Superior temporal gyrus (tissue), 1 donor: ENCODE data around the gene SELENOM.
"Not testable (repeated sequence)": the region's sequence is repeated elsewhere in the genome, so short reads cannot be mapped to it uniquely, and the experiment has no call there.

Source experiments
- DNase-seq: peaks from one replicate; pipeline ENCODE4 v3.0.0-alpha.2; 2016; ENCODE audit errors: extremely low spot score

Gene SELENOM

GRCh38 chr22:31106001-31106571 lies 1.3 kb downstream of the SELENOM start:
- DNase-seq = no peak

GRCh38 chr22:31105282-31105929 lies 2.0 kb downstream of the SELENOM start:
- DNase-seq = no peak

DNA sequence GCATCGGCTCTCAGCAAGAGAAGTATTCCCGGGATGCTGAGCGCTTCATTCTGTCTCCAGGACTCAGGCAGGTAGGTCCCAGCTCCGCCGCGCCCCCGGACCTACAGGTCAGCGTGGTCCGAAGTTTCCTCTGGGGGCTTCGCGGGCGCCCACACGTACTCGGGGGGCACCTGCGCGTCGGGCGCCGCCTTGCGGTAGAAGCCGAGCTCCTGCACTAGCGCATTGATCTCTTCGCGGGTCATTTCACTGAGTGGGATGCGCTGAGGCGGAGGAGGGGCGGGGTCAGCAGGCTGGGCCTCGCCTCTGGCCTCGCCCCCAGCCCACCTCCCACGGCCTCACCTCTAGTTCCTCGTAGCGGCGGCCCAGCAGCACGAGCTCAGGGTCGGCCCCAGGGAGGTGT lies 2.5 kb downstream of the SELENOM start:
- no peak for DNase-seq

DNA sequence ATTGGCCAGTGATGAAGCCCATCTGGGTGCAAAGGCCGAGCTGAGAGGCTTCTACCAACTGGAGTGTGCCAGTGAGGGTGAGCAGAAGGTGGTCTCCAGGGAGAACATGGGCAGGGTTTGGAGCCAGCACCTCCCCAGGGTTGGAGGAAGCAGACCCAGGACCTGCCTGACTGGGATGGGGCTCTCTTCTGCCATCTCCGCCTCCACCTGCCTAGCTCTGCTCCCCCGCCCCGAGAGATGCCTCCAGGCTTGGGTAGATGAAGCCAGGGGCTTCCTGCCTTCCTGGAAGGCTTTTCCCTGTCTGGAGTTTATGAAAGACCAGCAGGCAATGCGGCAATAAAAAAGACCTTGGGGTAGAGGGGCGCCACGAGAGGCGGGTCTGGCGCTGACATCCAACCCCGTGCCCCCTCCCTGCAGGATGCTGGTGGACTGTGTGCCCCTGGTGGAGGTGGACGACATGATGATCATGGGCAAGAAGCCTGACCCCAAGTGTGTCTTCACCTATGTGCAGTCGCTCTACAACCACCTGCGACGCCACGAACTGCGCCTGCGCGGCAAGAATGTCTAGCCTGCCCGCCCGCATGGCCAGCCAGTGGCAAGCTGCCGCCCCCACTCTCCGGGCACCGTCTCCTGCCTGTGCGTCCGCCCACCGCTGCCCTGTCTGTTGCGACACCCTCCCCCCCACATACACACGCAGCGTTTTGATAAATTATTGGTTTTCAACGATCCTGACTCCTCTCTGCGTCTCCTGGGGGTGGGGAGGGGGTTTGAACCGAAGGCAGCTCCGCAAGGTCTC lies 3.3 kb downstream of the SELENOM start:
- DNase-seq = no peak

DNA sequence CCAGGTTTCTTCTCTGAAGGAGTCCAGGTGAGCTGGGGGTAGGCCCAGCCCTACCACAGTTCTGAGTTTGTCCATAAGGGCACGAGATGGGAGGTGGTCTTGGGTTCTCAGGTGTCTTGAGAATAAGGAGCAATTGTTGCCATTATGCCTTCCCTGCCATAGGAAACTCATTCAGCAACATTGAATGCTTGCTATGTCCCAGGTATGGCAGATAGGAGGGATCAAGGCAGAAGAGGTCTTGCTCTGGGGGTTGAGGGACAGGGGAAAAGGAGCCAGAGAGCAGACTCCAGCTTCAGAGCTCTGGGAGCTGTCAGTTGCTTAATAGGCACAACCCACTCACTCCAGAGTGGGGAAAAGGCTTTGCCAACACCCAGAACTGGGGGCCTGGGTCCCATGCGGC lies 4.3 kb downstream of the SELENOM start:
- DNase-seq = no peak

DNA sequence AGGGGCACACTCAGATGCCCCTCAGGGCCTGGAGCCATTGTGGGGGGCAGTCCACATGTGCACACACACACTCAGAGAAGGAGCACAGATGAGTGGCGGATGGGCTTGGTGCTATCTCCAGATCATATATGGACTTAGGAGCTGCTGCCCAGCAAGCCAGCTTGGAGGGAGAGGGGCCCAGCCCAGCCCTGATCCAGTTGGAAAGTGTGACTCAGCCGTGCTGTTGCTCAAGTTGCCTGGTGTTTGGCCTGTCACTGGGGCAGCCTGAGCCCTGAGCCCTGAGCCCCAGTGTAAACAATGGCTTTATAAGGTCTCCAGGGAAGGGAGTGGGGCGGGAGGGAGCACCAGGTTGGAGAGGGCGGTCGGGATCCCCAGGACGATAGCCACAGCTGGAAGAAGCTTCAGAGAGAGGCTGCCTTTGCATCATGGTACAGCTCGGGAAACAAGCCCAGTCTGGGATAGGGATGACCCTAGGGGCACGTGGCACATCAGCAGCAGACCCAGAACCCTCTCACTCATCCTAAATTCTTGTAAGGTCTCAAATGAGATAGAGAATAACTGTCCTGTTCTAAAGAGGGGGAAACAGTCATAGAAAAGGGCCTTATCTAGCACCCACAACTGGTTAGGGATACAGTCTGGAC lies 4.8 kb downstream of the SELENOM start:
- DNase-seq = no peak

DNA sequence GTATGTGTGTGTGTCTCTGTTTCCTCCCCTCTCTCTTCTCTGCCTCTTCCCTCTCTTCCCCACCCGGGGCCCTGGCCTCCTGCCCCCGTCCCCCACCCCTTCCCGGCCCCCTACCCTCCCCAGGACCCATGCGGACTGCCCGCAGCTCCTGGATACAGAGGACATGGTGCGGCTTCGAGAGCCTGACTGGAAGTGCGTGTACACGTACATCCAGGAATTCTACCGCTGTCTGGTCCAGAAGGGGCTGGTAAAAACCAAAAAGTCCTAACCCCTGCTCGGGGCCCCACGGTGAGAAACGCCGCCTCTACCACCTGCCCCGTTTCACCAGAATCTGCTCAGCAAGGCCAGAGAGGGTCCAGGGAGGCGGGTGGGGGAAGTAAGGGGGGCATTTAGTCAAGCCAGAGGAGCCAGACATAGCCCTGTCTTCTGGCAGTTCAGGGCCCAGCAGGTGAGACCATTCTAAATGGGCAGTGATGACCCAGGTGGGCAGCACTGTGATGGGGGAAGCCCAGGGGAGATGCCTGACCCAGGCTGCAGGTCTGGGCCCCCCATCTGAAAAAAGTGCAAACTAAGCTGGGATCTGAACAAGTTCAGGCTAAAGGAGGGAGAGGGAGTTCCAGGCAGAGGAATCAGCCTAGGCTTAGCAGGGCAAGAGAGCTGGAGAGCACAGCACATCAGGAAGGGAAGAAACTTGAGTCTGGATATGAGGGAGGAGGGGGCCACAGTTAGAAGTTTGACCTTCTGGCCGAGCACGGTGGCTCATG lies 6.4 kb downstream of the SELENOM start:
- no peak for DNase-seq

GRCh38 chr22:31099841-31100761 lies 7.3 kb downstream of the SELENOM start:
- no peak for DNase-seq

DNA sequence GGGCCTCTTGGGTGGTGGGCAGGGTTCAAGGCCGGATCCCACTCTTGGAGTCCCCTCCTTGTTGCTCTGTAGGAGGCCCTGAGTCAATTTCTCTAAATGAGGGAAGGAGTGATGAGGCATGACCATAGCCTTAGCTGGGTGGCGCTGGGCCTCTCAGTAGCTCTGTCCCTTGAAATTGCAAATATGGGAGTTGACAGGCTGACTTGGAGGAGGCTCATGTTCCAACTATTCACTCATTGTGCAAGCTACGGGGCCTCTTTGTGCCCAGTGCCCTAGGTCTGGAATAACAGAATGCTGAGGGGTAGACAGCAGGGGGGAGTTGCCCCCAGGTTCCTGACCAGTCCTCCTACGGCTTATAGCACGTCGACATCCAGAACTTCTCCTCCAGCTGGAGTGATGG lies 8.0 kb downstream of the SELENOM start:
- no peak for DNase-seq

- DNase-seq = no peak
Measured at GRCh38 chr22:31098632-31099110, 8.7 kb downstream of the SELENOM start.

GRCh38 chr22:31097941-31098631 lies 9.3 kb downstream of the SELENOM start:
- DNase-seq = no peak

GRCh38 chr22:31097539-31097938 lies 9.8 kb downstream of the SELENOM start:
- DNase-seq = not testable (repeated sequence)

DNA sequence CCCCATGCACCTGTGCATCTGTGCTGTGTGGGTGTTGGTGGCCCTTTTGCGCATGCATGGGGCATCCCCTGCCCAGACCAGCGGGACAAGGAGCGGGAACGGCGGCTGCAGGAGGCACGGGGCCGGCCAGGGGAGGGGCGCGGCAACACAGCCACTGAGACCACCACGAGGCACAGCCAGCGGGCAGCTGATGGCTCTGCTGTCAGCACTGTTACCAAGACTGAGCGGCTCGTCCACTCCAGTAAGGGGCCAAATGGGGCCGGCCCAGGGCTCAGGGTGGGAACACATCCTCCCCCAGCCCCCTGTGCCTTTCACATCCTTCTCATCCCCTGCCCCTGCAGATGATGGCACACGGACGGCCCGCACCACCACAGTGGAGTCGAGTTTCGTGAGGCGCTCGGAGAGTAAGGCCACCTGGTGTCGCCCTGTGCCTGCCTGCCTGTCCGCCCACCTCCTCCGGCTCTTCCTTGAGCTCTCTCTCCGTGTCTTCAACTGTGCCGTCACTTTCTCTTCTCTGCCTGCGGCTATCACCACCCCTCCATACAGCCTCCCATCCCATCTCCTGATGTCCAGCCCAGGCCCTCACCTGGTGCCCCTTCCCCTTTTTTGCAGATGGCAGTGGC lies 10.6 kb downstream of the SELENOM start:
- DNase-seq = no peak

DNA sequence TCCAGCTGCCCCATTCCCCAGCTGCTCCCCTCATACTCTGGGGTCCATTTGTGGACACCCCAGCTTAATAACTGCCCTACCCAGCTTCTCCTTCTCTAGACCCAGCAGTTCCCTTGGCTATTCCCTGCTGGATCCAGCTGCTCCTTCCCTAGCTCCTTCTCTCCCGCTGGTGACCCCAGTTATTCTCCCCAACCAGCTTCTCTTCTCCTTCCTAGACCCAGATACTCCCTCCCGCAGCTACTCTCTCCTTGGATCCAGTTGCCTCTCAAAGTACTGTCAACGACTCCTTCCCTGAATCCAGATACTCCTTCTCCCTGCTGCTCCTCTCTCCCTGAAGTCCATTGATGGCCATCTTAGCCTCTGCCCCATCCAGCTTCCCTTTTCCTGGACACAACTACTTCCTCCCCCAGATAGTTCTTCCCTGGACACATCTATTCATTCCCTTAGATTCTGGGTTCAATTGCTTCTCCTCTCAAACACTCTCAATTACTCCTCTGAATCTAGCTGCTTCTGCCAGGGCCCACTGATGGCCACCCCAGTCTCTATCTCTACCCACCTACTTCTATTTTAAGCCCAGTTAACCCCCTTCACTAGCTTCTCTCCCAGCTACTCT lies 11.6 kb downstream of the SELENOM start:
- DNase-seq = no peak

DNA sequence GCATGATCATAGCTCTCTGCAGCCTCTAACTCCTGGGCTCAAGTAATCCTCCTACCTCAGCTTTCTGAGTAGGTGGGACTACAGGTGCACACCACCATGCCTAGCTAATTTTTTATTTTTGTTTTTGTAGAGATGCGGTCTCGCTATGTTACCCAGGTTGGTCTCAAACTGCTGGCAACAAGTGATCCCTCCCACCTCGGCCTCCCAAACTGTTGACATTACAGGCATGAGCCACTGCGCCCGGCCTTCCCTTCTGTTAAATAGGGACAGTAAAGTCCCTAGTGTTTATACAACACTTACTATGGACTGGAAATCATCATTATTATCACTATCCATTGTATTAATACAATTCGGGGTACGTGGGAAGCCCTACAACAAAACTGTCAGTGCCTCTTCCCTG lies 12.6 kb downstream of the SELENOM start:
- no peak for DNase-seq

DNA sequence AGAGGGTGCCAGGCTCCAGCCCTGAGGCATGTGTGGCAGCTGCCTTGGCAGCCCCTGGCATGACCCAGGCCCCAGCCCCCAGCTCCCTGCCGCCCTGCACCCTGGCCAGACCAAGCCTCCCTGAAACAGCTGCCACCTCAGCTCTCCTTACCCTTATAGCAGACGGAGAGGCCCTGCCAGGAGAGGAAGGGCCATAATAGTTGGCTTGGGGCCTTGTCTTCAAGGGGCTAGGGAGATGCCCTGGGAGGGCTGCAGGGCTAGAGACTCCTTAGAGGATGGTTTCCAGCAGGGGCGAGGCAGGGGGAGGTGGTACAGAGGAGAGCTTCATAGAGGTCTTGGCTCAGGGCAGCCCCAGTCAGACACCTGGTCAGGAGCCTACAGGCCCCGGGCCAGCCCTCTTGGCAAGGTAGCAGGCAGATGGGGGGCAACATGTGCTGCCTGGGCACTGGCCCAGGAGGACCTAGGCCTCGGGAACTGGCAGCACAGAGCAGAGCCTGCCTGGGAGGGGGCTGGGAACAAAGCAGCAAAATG lies 13.3 kb downstream of the SELENOM start:
- DNase-seq = no peak

GRCh38 chr22:31093086-31093850 lies 14.1 kb downstream of the SELENOM start:
- DNase-seq = peak; percentile 28

DNA sequence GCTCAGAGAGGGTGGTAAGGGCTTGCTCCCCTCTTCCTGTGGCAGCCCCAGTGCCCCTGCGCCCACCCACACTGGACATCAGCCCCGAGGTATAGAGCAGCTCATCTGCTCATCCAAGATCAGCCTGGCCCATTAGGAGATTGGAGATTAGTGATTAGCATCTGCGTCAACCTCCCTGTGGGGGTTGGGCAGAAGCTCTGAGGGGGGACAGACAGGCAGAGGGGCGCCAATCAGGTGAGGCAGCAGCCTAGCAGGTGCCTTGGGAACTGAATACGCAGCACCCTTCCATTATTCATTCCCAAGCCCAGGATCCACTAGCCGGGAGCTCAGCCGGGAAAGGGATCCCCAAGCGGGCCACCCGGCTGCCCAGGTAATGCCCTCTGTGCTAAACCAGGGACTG lies 15.2 kb downstream of the SELENOM start:
- DNase-seq = no peak
